ENCODE data around the gene GLIS1.

GRCh38 chr1:53621144-53621543 lies 117.8 kb downstream of the GLIS1 start:
- TF ChIP-seq, protein P1, sequence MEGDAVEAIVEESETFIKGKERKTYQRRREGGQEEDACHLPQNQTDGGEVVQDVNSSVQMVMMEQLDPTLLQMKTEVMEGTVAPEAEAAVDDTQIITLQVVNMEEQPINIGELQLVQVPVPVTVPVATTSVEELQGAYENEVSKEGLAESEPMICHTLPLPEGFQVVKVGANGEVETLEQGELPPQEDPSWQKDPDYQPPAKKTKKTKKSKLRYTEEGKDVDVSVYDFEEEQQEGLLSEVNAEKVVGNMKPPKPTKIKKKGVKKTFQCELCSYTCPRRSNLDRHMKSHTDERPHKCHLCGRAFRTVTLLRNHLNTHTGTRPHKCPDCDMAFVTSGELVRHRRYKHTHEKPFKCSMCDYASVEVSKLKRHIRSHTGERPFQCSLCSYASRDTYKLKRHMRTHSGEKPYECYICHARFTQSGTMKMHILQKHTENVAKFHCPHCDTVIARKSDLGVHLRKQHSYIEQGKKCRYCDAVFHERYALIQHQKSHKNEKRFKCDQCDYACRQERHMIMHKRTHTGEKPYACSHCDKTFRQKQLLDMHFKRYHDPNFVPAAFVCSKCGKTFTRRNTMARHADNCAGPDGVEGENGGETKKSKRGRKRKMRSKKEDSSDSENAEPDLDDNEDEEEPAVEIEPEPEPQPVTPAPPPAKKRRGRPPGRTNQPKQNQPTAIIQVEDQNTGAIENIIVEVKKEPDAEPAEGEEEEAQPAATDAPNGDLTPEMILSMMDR (IDR thresholded peaks at IDR 0.05; ENCODE audit: poor library complexity, severe bottlenecking) = no peak
- TF ChIP-seq EZH2 (IDR thresholded peaks at IDR 0.05; ENCODE audit: borderline replicate concordance, insufficient read depth, low read length, poor library complexity, severe bottlenecking) (no peak), EP300 (conservative IDR thresholded peaks at IDR 0.05; ENCODE audit: poor library complexity, severe bottlenecking) (no peak)

Measured in neural cell (in vitro differentiated cells).